IMR-90 (cell line): ENCODE results near the gene TRAIP. TPM values are rescaled to one million over a fixed set of nuclear protein-coding genes. Genes with fewer than 3 reads are reported as not detected.

Experiments
- ATAC-seq: fragments of 200-7000 bp; cut with Tn5 transposase; 2 replicates; pipeline ENCODE4 v1.9.1; 2020; ENCODE audit warnings: low read depth, mild to moderate bottlenecking, moderate library complexity
- BruUV-seq: library from RNA; stranded (reverse); fragments of 400-500 nt; replicated peaks from 2 replicates; lab custom pipeline; 2021; lab: Mats Ljungman, UMichigan
- CTCF ChIA-PET: fragments of 300-600 bp; formaldehyde crosslinking; extraction: SDS; loops from one replicate; lab custom pipeline; 2021; ENCODE audit warnings: antibody characterized with exemption; lab: Yijun Ruan, JAX
- POLR2A ChIA-PET: fragments of 300-600 bp; sonication (Branson Sonifier 250); formaldehyde crosslinking; loops from one replicate; lab custom pipeline; 2022; ENCODE audit warnings: antibody characterized with exemption; ENCODE audit not compliant: unreplicated experiment; lab: Charles Lee
- DNase-seq: peaks from one replicate; pipeline ENCODE4 v3.0.0; 2013
- H2AFZ ChIP-seq: replicated peaks from 2 replicates; pipeline ENCODE3; 2013; ENCODE audit warnings: low read length, mild to moderate bottlenecking; ENCODE audit not compliant: poor library complexity
- H2AK5ac ChIP-seq: 2 replicates; pipeline ENCODE4 v1.6.1; 2013; ENCODE audit warnings: low read depth, low read length, inconsistent platforms
- H2AK9ac ChIP-seq: replicated peaks from 2 replicates; pipeline ENCODE3; 2013; ENCODE audit warnings: mild to moderate bottlenecking, low read depth, low read length, moderate library complexity; ENCODE audit not compliant: poor library complexity
- H2BK120ac ChIP-seq: 2 replicates; pipeline ENCODE4 v1.6.1; 2013; ENCODE audit warnings: low read depth, low read length, inconsistent platforms
- H2BK15ac ChIP-seq: 3 replicates; pipeline ENCODE4 v1.6.1; 2013; ENCODE audit warnings: low read depth, low read length, inconsistent platforms
- H2BK20ac ChIP-seq: 2 replicates; pipeline ENCODE4 v1.6.1; 2013; ENCODE audit warnings: low read depth, mild to moderate bottlenecking, inconsistent platforms, low read length, moderate library complexity
- H2BK5ac ChIP-seq: 2 replicates; pipeline ENCODE4 v1.6.1; 2013; ENCODE audit warnings: mild to moderate bottlenecking, low read depth, low read length, inconsistent platforms; ENCODE audit not compliant: poor library complexity, severe bottlenecking
- H3K14ac ChIP-seq: replicated peaks from 2 replicates; pipeline ENCODE4 v1.6.1; 2013; ENCODE audit warnings: low read depth, low read length, inconsistent platforms
- H3K18ac ChIP-seq: 2 replicates; pipeline ENCODE4 v1.6.1; 2013; ENCODE audit warnings: low read depth, low read length, control low read depth
- H3K23ac ChIP-seq: 2 replicates; pipeline ENCODE4 v1.6.1; 2013; ENCODE audit warnings: low read depth, low read length, inconsistent platforms
- H3K27ac ChIP-seq: 2 replicates; pipeline ENCODE4 v1.5.1; 2013; ENCODE audit warnings: mild to moderate bottlenecking, control low read depth, low read length; ENCODE audit not compliant: insufficient read depth
- H3K27me3 ChIP-seq: 2 replicates; pipeline ENCODE4 v1.6.1; 2013; ENCODE audit warnings: low read length; ENCODE audit not compliant: control insufficient read depth, insufficient read depth
- H3K36me3 ChIP-seq: 2 replicates; pipeline ENCODE4 v1.6.1; 2013; ENCODE audit warnings: low read length, mixed read lengths; ENCODE audit not compliant: control insufficient read depth, insufficient read depth
- H3K4ac ChIP-seq: 2 replicates; pipeline ENCODE4 v1.6.1; 2013; ENCODE audit warnings: low read depth, low read length, inconsistent platforms
- H3K4me1 ChIP-seq: 2 replicates; pipeline ENCODE4 v1.6.1; 2013; ENCODE audit warnings: low read length, mixed read lengths; ENCODE audit not compliant: control insufficient read depth, insufficient read depth
- H3K4me2 ChIP-seq: 2 replicates; pipeline ENCODE4 v1.6.1; 2013; ENCODE audit warnings: low read depth, mild to moderate bottlenecking, control low read depth, low read length, moderate library complexity
- H3K4me3 ChIP-seq: 2 replicates; pipeline ENCODE4 v1.5.1; 2013; ENCODE audit warnings: low read depth, mild to moderate bottlenecking, control low read depth, low read length, moderate library complexity; ENCODE audit not compliant: insufficient read depth
- H3K56ac ChIP-seq: 2 replicates; pipeline ENCODE4 v1.6.1; 2013; ENCODE audit warnings: low read length, inconsistent platforms; ENCODE audit not compliant: insufficient read depth; ENCODE audit errors: extremely low read depth
- H3K79me1 ChIP-seq, 2 experiments: 2 replicates each; pipeline ENCODE4 v1.6.1; 2013; ENCODE audit warnings: low read length in 2 of 2, inconsistent platforms in 1 of 2, low read depth in 1 of 2
- H3K9ac ChIP-seq: 2 replicates; pipeline ENCODE4 v1.6.1; 2013; ENCODE audit warnings: low read depth, low read length, control low read depth
- H3K9me1 ChIP-seq: 2 replicates; pipeline ENCODE4 v1.6.1; 2013; ENCODE audit warnings: low read length, inconsistent platforms; ENCODE audit not compliant: insufficient read depth
- H3K9me3 ChIP-seq: 2 replicates; pipeline ENCODE4 v1.6.1; 2013; ENCODE audit warnings: low read length; ENCODE audit not compliant: control insufficient read depth, insufficient read depth
- H4K20me1 ChIP-seq: 2 replicates; pipeline ENCODE4 v1.6.1; 2013; ENCODE audit warnings: low read length, inconsistent platforms; ENCODE audit not compliant: insufficient read depth
- H4K5ac ChIP-seq: 2 replicates; pipeline ENCODE4 v1.6.1; 2013; ENCODE audit warnings: mild to moderate bottlenecking, low read depth, low read length, control low read depth
- H4K8ac ChIP-seq, 2 experiments: 2 replicates each; pipeline ENCODE4 v1.6.1; 2013; ENCODE audit warnings: low read depth in 2 of 2, low read length in 2 of 2, control low read depth in 1 of 2, inconsistent platforms in 1 of 2
- H4K91ac ChIP-seq: 2 replicates; pipeline ENCODE4 v1.6.1; 2013; ENCODE audit warnings: low read depth, low read length, inconsistent platforms; ENCODE audit not compliant: insufficient read depth
- CHD1 ChIP-seq: IDR thresholded peaks from 2 replicates; pipeline ENCODE4 v1.6.1; 2012; ENCODE audit warnings: low read depth, low read length, improper control_type of control experiment
- FOS ChIP-seq: fragments of 150-350 bp; IDR thresholded peaks from 2 replicates; pipeline ENCODE4 v1.6.1; 2016; ENCODE audit warnings: low read depth, low read length
- MAFK ChIP-seq: IDR thresholded peaks from 2 replicates; pipeline ENCODE4 v1.6.1; 2012; ENCODE audit warnings: low read depth, low read length, improper control_type of control experiment
- MAZ ChIP-seq: IDR thresholded peaks from 2 replicates; pipeline ENCODE4 v1.6.1; 2012; ENCODE audit warnings: low read depth, mild to moderate bottlenecking, low read length, improper control_type of control experiment, moderate library complexity, borderline replicate concordance
- NFE2L2 ChIP-seq: fragments of 150-350 bp; IDR thresholded peaks from 2 replicates; pipeline ENCODE4 v1.6.1; 2016; ENCODE audit warnings: low read depth, mild to moderate bottlenecking, low read length
- RAD21 ChIP-seq: IDR thresholded peaks from 2 replicates; pipeline ENCODE4 v1.6.1; 2012; ENCODE audit warnings: low read length, improper control_type of control experiment
- RCOR1 ChIP-seq: IDR thresholded peaks from 2 replicates; pipeline ENCODE4 v1.6.1; 2012; ENCODE audit warnings: mild to moderate bottlenecking, low read length, improper control_type of control experiment; ENCODE audit not compliant: insufficient replicate concordance
- RFX5 ChIP-seq: IDR thresholded peaks from 2 replicates; pipeline ENCODE4 v1.8.0; 2012; ENCODE audit warnings: low read depth, mild to moderate bottlenecking, low read length, moderate library complexity
- SMC3 ChIP-seq: fragments of 150-350 bp; IDR thresholded peaks from 2 replicates; pipeline ENCODE4 v1.6.1; 2016; ENCODE audit warnings: low read depth, mild to moderate bottlenecking, antibody characterized with exemption, low read length, moderate library complexity
- WGBS, 2 experiments: methylation state at CpG; one replicate each; pipeline versions ENCODE4 v1.1.5 to v1.1.7; 2013; ENCODE audit warnings: missing lambda C conversion rate in 2 of 2; ENCODE audit not compliant: insufficient read length in 1 of 2; ENCODE audit errors: extremely low coverage in 2 of 2; 5-methylcytosine and 5-hydroxymethylcytosine counted together
- dilution Hi-C: fragments of 300-500 bp; cut with HindIII; formaldehyde crosslinking; loops from one replicate; pipeline ENCODE4 v1.14.3; 2018; ENCODE audit warnings: low sequenced_read_pairs; ENCODE audit not compliant: unreplicated experiment
- in situ Hi-C: fragments of 300-500 bp; cut with MboI; formaldehyde crosslinking; loops from 3 replicates; pipeline ENCODE4 v1.14.3; 2019; ENCODE audit warnings: low sequenced_read_pairs, inconsistent platforms, mixed read lengths
- intact Hi-C: fragments of 100-400 bp; cut with micrococcal nuclease; formaldehyde crosslinking; loops from 2 replicates; pipeline ENCODE4 v1.10.0; 2022
- polyA plus RNA-seq, 3 experiments: library from polyadenylated mRNA; depleted of rRNA; stranded (reverse); fragments of >200 nt; gene quantifications; 2 replicates each; pipeline ENCODE4 v1.2.3, GENCODE V29; 2012; ENCODE audit warnings: low replicate concordance in 1 of 3
- total RNA-seq: library from RNA; depleted of rRNA; stranded (reverse); fragments of >200 nt; gene quantifications from 2 replicates; pipeline ENCODE4 v1.2.3, GENCODE V29; 2012
- TF ChIP-seq, protein P1 (sequence below): fragments of 150-350 bp; IDR thresholded peaks from 2 replicates; pipeline ENCODE4 v1.6.1; 2017; ENCODE audit warnings: mild to moderate bottlenecking, antibody characterized with exemption, low read length, low read depth
- TF ChIP-seq, protein P2 (sequence below): conservative IDR thresholded peaks from 2 replicates; pipeline ENCODE4 v1.5.1; 2012; ENCODE audit warnings: mild to moderate bottlenecking, low read depth, low read length, improper control_type of control experiment
- TF ChIP-seq, protein P3 (sequence below): fragments of 150-350 bp; IDR thresholded peaks from 2 replicates; pipeline ENCODE4 v1.6.1; 2016; ENCODE audit warnings: low read depth, mild to moderate bottlenecking, low read length, moderate library complexity, borderline replicate concordance

The TRAIP gene
- total and polyA plus RNA-seq, 2 of the 4 experiments (the other 2 are of a cell fraction): 6.3 to 9.2 TPM

DNA sequence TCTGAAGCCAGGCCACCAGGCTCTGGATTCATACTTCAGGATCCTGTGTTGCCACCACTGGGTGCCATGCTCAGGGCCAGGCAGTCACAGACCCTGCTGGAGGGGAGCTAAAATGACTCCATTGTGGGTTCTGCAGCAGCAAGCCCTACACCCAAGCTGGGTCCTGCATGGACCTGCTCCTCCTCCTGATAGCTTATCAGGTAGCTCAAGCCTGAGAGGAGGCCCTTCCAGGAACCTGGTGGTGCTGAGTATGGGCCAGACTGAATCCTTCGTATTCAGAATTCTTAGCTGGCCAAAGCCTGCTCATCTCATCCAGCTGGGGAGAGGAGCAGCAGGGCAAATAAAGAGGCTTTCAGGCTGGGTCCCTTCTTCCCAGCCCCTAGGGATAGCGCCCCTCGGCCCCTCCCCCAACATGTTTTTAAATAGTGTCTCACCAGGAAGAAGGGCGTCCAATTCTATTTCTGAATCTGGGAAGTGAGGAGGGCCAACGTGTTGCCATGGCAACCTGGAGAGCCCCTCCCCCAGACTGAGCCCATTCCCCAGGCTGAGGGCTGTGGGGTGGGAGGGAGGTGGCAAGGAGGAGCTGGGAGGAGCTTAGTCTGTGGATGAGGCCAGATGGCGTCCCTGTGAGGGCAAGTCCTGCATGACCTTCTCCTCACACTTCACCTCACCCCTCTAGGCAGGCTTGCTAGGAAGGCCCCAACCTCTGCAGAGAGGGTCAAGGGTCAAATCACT, 24.4 kb upstream of the TRAIP start:
- Histone ChIP-seq H3K27ac (no peak overlapping the region), H3K79me1 (no peaks in the 10 kb centered on the region), H2BK5ac (no peak overlapping the region), H3K4me2 (no peak overlapping the region), H2AK9ac (no peak overlapping the region), H3K9me3 (no peaks in the 10 kb centered on the region), H3K9me1 (no peaks in the 10 kb centered on the region), H4K8ac (no peak overlapping the region), H3K27me3 (peaks cover 41% of the 10 kb centered on the region), H3K36me3 (no peaks in the 10 kb centered on the region), H2BK15ac (no peak overlapping the region), H3K9ac (no peak overlapping the region), H3K4ac (no peak overlapping the region), H4K91ac (no peak overlapping the region), H3K4me1 (peaks cover 4% of the 10 kb centered on the region; the same call in 1 of the 2 replicates), H2BK120ac (no peak overlapping the region), H3K4me3 (no peak overlapping the region), H4K20me1 (no peaks in the 10 kb centered on the region; the same call in 1 of the 2 replicates), H3K18ac (no peak overlapping the region), H2BK20ac (no peak overlapping the region), H4K5ac (no peak overlapping the region), H3K14ac (no peak overlapping the region), H2AFZ (no peak overlapping the region), H3K56ac (no peak overlapping the region), H3K23ac (no peak overlapping the region), H2AK5ac (no peak overlapping the region)
- WGBS, 2 experiments: no CpG with 5 or more reads among the region's 6 CpGs
- in situ Hi-C loops: no loop called here
- no peak for DNase-seq
- POLR2A ChIA-PET: no interaction called here
- no peak for ATAC-seq
- CTCF ChIA-PET: interaction anchor here (0.5 to 1.1 kb wide), 2 partner anchors 30 to 41 kb away, joined by 3 to 5 read pairs; no protein-coding TSS in a partner anchor
- intact Hi-C loops: no loop called here
- BruUV-seq: no TSS peak
- dilution Hi-C loops: no loop called here
- TF ChIP-seq, protein P1, sequence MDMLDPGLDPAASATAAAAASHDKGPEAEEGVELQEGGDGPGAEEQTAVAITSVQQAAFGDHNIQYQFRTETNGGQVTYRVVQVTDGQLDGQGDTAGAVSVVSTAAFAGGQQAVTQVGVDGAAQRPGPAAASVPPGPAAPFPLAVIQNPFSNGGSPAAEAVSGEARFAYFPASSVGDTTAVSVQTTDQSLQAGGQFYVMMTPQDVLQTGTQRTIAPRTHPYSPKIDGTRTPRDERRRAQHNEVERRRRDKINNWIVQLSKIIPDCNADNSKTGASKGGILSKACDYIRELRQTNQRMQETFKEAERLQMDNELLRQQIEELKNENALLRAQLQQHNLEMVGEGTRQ: no peak
- TF ChIP-seq CHD1 (no peak), MAZ (no peak), RCOR1 (no peak), NFE2L2 (no peak), FOS (no peak), RAD21 (no peak), SMC3 (no peak), RFX5 (no peak), MAFK (no peak)
- TF ChIP-seq, protein P2, sequence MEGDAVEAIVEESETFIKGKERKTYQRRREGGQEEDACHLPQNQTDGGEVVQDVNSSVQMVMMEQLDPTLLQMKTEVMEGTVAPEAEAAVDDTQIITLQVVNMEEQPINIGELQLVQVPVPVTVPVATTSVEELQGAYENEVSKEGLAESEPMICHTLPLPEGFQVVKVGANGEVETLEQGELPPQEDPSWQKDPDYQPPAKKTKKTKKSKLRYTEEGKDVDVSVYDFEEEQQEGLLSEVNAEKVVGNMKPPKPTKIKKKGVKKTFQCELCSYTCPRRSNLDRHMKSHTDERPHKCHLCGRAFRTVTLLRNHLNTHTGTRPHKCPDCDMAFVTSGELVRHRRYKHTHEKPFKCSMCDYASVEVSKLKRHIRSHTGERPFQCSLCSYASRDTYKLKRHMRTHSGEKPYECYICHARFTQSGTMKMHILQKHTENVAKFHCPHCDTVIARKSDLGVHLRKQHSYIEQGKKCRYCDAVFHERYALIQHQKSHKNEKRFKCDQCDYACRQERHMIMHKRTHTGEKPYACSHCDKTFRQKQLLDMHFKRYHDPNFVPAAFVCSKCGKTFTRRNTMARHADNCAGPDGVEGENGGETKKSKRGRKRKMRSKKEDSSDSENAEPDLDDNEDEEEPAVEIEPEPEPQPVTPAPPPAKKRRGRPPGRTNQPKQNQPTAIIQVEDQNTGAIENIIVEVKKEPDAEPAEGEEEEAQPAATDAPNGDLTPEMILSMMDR: no peak
- TF ChIP-seq, protein P3, sequence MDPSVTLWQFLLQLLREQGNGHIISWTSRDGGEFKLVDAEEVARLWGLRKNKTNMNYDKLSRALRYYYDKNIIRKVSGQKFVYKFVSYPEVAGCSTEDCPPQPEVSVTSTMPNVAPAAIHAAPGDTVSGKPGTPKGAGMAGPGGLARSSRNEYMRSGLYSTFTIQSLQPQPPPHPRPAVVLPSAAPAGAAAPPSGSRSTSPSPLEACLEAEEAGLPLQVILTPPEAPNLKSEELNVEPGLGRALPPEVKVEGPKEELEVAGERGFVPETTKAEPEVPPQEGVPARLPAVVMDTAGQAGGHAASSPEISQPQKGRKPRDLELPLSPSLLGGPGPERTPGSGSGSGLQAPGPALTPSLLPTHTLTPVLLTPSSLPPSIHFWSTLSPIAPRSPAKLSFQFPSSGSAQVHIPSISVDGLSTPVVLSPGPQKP: no peak
